Vagina (tissue), 2 donors: ENCODE data around the gene FRA10AC1. TPM values are rescaled to one million over a fixed set of nuclear protein-coding genes. Genes with fewer than 3 reads are reported as not detected.

Source experiments
- DNase-seq, 2 donors: peaks; one replicate each; pipeline ENCODE4 v3.0.0-alpha.2; 2017; ENCODE audit errors: extremely low spot score in 2 of 2
- H3K27ac ChIP-seq: fragments of 200-600 bp; sonication (generic); one replicate; pipeline ENCODE4 v1.5.1; 2019
- H3K27me3 ChIP-seq: fragments of 200-600 bp; sonication (generic); one replicate; pipeline ENCODE4 v1.5.1; 2019
- H3K36me3 ChIP-seq, 2 donors: fragments of 200-600 bp; sonication (generic); one replicate each; pipeline ENCODE4 v1.5.1; 2017 to 2019
- H3K4me1 ChIP-seq: fragments of 200-600 bp; sonication (generic); one replicate; pipeline ENCODE4 v1.5.1; 2019
- H3K4me3 ChIP-seq, 2 donors: fragments of 200-600 bp; sonication (generic); 1 replicate in 1 of 2; 2 replicates in 1 of 2; pipeline ENCODE4 v1.5.1; 2016 to 2019
- H3K9me3 ChIP-seq: fragments of 200-600 bp; sonication (generic); one replicate; pipeline ENCODE4 v1.5.1; 2019
- POLR2A ChIP-seq, 2 donors: fragments of 450-650 bp; IDR thresholded peaks; one replicate each; pipeline ENCODE4 v1.6.1; 2017; ENCODE audit warnings: antibody characterized with exemption in 2 of 2, mild to moderate bottlenecking in 2 of 2, moderate library complexity in 2 of 2
- POLR2AphosphoS5 ChIP-seq, 2 donors: sonication (generic); formaldehyde crosslinking; IDR thresholded peaks; one replicate each; pipeline ENCODE4 v1.9.0; 2017; ENCODE audit warnings: antibody characterized with exemption in 2 of 2, mild to moderate bottlenecking in 2 of 2, low read depth in 1 of 2; ENCODE audit not compliant: insufficient read depth in 1 of 2
- intact Hi-C: fragments of 100-400 bp; cut with DNase I; formaldehyde crosslinking; loops from one replicate; pipeline ENCODE4 v1.15.1; 2023
- total RNA-seq: library from RNA; depleted of rRNA; stranded (reverse); fragments of >200 nt; gene quantifications from one replicate; pipeline ENCODE4 v1.2.3, GENCODE V29; 2016

Gene FRA10AC1
- total RNA-seq, 1 donor from 2014 or later, result 15.7 TPM

GRCh38 chr10:93620925-93621324 is 81.5 kb downstream of the FRA10AC1 start:
- no peak overlapping the region for H3K27ac ChIP-seq
- no peaks in the 10 kb centered on the region for H3K36me3 ChIP-seq
- H3K4me1 ChIP-seq, result no peaks in the 10 kb centered on the region
- intact Hi-C loops, result no loop called here
- no peak for DNase-seq
- H3K27me3 ChIP-seq, result no peaks in the 10 kb centered on the region
- H3K9me3 ChIP-seq, result no peaks in the 10 kb centered on the region
- TF ChIP-seq POLR2AphosphoS5 (IDR thresholded peaks at IDR 0.05; ENCODE audit: insufficient read depth in 1 of 2, low read depth in 1 of 2), result no peak
- TF ChIP-seq POLR2A (IDR thresholded peaks at IDR 0.05), result no peak
- H3K4me3 ChIP-seq, result no peak overlapping the region

Other genes with a start within 250 kb of the FRA10AC1 start
- 107 TPM for gene MYOF, start 220.3 kb downstream of the FRA10AC1 start, total RNA-seq
- 3.2 TPM for gene CEP55, start 206.0 kb downstream of the FRA10AC1 start, total RNA-seq
- 1.5 TPM for gene FFAR4, start 135.9 kb downstream of the FRA10AC1 start, total RNA-seq
- gene RBP4, start 101.4 kb downstream of the FRA10AC1 start, total RNA-seq, result 36.8 TPM
- gene PDE6C, start 90.1 kb downstream of the FRA10AC1 start, total RNA-seq, result not detected
- gene LGI1, start 55.3 kb upstream of the FRA10AC1 start, total RNA-seq, result 0.74 TPM
- 3.4 TPM for gene SLC35G1, start 191.4 kb upstream of the FRA10AC1 start, total RNA-seq